ENCODE measurements around the gene TEP1.

- no peak for TF ChIP-seq NFATC3 (CRISPR knock-in tag; IDR thresholded peaks at IDR 0.05)
- no peak for TF ChIP-seq PTBP1 (IDR thresholded peaks at IDR 0.05; ENCODE audit: low read depth, low read length, poor library complexity, severe bottlenecking)
- no peak for TF ChIP-seq PCBP2 (optimal IDR thresholded peaks at IDR 0.05; ENCODE audit: low read depth, low read length, poor library complexity, severe bottlenecking)
- no peak for TF ChIP-seq SAFB2 (CRISPR knock-in tag; IDR thresholded peaks at IDR 0.05; ENCODE audit: borderline replicate concordance, low read depth)
- no peak for TF ChIP-seq RFX5 (IDR thresholded peaks at IDR 0.05; ENCODE audit: low read depth, low read length)
- TF ChIP-seq ZNF720 (CRISPR knock-in tag; IDR thresholded peaks at IDR 0.05), result no peak
- TF ChIP-seq ZNF691 (CRISPR knock-in tag; IDR thresholded peaks at IDR 0.05; ENCODE audit: borderline replicate concordance, low read depth), result no peak
- no peak for TF ChIP-seq HDAC1 (CRISPR knock-in tag; IDR thresholded peaks at IDR 0.05)
- no peak for TF ChIP-seq CAMTA2 (CRISPR knock-in tag; IDR thresholded peaks at IDR 0.05; ENCODE audit: borderline replicate concordance)
- TF ChIP-seq MXI1 (IDR thresholded peaks at IDR 0.05; ENCODE audit: borderline replicate concordance, low read depth, low read length), result no peak
- no peak for TF ChIP-seq ZNF772 (CRISPR knock-in tag; IDR thresholded peaks at IDR 0.05)
- TF ChIP-seq ATF2 (CRISPR knock-in tag; IDR thresholded peaks at IDR 0.05), result no peak
Measured at GRCh38 chr14:20343862-20344220, 69.5 kb downstream of the TEP1 start.
